ENCODE results near the gene DDX1. TPM values are rescaled to one million over a fixed set of nuclear protein-coding genes. Genes with fewer than 3 reads are reported as not detected.

Gene DDX1
- total RNA-seq, 1 donor from 2014 or later, result 100 TPM

DNA sequence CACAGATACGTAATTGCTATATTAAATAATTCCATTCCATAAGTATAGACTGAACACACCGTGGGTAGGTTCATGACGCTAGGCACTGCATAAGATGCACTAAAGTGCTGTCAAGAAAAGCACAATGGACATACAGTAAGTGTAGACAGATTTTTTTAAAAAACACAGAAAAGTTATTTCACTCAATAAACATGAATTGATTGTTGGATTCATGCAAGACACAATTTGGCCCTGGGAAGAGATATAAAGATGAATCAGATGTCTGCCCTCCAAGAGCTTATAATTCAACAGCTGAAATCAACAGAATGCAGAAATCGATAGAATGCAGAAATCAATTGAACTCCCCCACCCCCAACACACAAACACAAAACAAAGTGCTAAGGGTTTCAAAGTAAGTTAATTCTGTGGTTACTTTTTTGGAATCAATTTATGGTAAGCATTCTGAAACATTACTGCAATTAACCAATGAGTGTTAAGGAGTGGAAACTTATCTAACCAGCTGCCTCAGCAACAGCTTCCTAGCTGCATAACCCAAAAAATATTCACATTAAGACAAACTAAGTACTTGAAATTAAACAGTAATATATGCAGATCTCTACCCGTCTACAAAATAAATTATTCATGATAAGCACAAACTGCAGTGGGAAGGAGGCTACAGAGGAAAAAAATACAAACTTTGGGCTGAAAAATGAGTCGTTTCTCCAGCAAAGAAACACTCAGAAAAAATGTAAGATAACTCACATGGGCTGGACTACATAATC lies 32.1 kb upstream of the DDX1 start:
- TF ChIP-seq, protein P1, sequence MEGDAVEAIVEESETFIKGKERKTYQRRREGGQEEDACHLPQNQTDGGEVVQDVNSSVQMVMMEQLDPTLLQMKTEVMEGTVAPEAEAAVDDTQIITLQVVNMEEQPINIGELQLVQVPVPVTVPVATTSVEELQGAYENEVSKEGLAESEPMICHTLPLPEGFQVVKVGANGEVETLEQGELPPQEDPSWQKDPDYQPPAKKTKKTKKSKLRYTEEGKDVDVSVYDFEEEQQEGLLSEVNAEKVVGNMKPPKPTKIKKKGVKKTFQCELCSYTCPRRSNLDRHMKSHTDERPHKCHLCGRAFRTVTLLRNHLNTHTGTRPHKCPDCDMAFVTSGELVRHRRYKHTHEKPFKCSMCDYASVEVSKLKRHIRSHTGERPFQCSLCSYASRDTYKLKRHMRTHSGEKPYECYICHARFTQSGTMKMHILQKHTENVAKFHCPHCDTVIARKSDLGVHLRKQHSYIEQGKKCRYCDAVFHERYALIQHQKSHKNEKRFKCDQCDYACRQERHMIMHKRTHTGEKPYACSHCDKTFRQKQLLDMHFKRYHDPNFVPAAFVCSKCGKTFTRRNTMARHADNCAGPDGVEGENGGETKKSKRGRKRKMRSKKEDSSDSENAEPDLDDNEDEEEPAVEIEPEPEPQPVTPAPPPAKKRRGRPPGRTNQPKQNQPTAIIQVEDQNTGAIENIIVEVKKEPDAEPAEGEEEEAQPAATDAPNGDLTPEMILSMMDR (IDR thresholded peaks at IDR 0.05; ENCODE audit: unreplicated experiment), result no peak

DNA sequence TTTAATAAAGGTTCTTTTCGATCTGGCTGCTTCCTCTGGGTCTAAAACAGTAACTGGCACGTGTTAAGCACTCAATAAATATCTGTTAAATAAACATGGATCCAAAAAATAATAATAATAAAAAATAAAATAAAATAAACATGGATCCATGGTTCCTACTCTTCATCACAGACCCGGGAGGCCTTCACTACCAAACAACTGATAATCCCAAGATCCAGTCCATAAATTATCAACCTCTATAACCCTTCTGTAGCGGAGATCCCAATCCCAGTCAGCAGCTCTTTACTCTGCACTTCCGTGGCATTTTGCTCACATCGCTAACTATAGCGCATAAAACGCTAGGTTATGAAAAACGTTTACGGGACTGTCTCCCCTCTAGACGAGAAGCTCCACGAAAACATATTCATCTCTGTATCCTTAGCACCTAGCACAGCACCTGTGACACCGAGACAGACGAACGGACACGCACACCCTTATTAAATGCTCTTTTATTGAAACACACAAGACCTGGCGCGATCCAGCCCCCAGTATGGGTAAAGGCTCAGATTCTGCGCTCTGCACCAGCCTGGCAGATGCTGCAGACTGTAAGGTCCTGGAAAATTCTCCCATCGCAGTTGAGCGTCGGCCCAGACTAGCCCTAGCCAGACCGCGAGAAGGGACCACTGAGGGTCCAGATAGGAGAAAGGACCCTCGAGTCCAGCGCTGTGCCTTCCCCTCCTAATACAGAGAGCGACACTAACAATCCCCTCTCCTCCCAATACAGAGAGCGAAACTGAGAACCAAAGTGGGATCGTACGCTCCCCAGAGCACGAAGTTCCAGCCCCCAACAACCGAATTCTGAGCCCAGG lies 31.3 kb upstream of the DDX1 start:
- Mint-ChIP-seq H3K4me3 (ENCODE audit: unreplicated experiment) (peak overlapping the region; percentile 99), H3K27me3 (ENCODE audit: unreplicated experiment) (peaks cover 9% of the 10 kb centered on the region), H3K36me3 (ENCODE audit: low read depth, unreplicated experiment) (peaks cover 3% of the 10 kb centered on the region), H3K27ac (ENCODE audit: unreplicated experiment) (peak overlapping the region; percentile 95), H3K9me3 (ENCODE audit: unreplicated experiment) (no peaks in the 10 kb centered on the region), H3K4me1 (ENCODE audit: unreplicated experiment) (peaks cover 44% of the 10 kb centered on the region)
- TF ChIP-seq, protein P1 (IDR thresholded peaks at IDR 0.05; ENCODE audit: unreplicated experiment), result no peak
- peak; percentile 31 for DNase-seq (ENCODE audit: low spot score)

More for the DNA sequence above, 32.1 kb upstream of the DDX1 start:
- no peak for DNase-seq (ENCODE audit: low spot score)
- peaks cover 44% of the 10 kb centered on the region for H3K4me1 Mint-ChIP-seq (ENCODE audit: unreplicated experiment)
- H3K36me3 Mint-ChIP-seq (ENCODE audit: low read depth, unreplicated experiment), result peaks cover 3% of the 10 kb centered on the region
- H3K27ac Mint-ChIP-seq (ENCODE audit: unreplicated experiment), result no peak overlapping the region
- peaks cover 9% of the 10 kb centered on the region for H3K27me3 Mint-ChIP-seq (ENCODE audit: unreplicated experiment)
- no peaks in the 10 kb centered on the region for H3K9me3 Mint-ChIP-seq (ENCODE audit: unreplicated experiment)
- peak overlapping the region; percentile 76 for H3K4me3 Mint-ChIP-seq (ENCODE audit: unreplicated experiment)

DNA sequence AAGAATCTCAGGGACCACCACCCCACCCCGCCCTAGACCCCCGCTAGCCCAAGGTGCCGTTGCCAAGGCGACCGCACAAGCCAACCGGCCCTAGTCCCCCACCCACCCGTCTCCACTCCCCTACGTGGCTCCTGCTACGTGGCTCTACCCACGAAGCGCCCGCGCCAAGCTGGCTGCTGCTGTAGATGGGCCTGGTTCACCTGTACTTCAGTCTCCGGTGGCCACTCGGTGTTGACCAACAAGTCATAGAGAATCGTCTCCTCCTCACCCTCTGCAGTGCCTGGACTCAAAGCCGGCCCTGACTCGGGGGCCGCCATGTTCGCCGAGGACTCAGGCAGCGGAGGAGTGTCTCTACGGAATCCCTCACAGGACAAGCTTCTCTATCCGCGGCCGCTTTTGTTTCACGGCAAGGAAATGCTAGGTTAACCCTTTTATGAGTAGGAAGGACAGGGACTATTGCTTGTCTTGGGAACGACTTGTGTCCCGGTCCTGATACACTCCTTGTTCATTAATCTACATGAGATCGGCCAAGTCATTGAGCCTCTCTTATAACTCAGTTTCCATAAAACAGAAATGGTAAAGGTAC lies 30.6 kb upstream of the DDX1 start, which contains the start of gene NBAS:
Gene NBAS (minus strand): TSS at position 347 of the 586 bp plus-strand sequence. CDS start 30 bp downstream, at position 317.
- Mint-ChIP-seq H3K4me1 (ENCODE audit: unreplicated experiment) (peaks cover 44% of the 10 kb centered on the region), H3K4me3 (ENCODE audit: unreplicated experiment) (peak within 1 kb of the TSS; percentile 99), H3K9me3 (ENCODE audit: unreplicated experiment) (no peaks in the 10 kb centered on the region), H3K27me3 (ENCODE audit: unreplicated experiment) (peaks cover 9% of the 10 kb centered on the region), H3K36me3 (ENCODE audit: low read depth, unreplicated experiment) (no peaks in the 10 kb centered on the region), H3K27ac (ENCODE audit: unreplicated experiment) (peak within 1 kb of the TSS; percentile 99)
- peak; percentile 83 for DNase-seq (ENCODE audit: low spot score)
- TF ChIP-seq, protein P1 (IDR thresholded peaks at IDR 0.05; ENCODE audit: unreplicated experiment), result no peak

DNA sequence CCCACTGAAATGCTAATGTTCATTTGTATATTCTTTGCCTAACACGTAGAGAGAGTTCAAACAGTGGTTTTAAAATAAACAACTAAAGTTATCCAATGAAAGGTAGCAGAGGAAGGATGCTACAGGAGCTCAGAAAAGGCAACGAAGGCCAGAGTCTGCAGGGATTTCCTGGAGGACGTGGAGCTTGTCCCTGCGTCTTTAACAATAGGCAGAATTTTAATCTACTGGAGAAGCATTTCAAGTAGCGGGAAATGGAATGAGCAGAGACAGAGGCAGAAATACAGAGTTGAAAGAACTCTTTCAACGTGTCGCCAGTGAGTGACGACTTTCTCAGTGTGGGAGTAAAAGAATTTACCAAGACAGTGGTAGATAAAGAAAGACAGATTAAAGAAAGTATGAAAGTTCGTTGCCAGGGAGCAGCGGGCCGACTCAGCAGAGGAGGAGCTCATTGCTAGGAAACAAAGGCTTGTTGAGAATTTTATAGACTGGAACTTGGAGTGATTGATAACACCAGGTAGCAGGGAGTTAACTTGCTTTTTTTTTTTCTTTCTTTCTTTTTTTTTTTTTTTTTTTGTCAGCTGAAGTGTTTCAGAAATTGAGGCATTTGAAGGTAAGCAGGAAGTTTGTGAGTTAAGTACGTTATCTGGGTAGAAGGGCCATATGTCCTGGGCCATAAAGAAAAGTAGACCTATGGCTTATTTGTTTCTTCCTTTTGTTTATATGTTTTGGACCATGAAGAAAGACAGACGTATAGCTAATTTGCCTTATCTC lies 29.9 kb upstream of the DDX1 start:
- no peak for DNase-seq (ENCODE audit: low spot score)
- Mint-ChIP-seq H3K36me3 (ENCODE audit: low read depth, unreplicated experiment) (no peaks in the 10 kb centered on the region), H3K27me3 (ENCODE audit: unreplicated experiment) (peaks cover 9% of the 10 kb centered on the region), H3K9me3 (ENCODE audit: unreplicated experiment) (no peaks in the 10 kb centered on the region), H3K4me3 (ENCODE audit: unreplicated experiment) (peak overlapping the region; percentile 99), H3K27ac (ENCODE audit: unreplicated experiment) (peak overlapping the region; percentile 99), H3K4me1 (ENCODE audit: unreplicated experiment) (peaks cover 44% of the 10 kb centered on the region)
- TF ChIP-seq, protein P1 (IDR thresholded peaks at IDR 0.05; ENCODE audit: unreplicated experiment), result no peak
